Gastrocnemius medialis (tissue), 4 donors: Measurements from ENCODE around the gene NCBP1. TPM values are rescaled to one million over a fixed set of nuclear protein-coding genes. Genes with fewer than 3 reads are reported as not detected.

Experiments used
- ATAC-seq, 2 donors: fragments of 150-250 bp; one replicate each; pipeline ENCODE4 v1.9.1; 2016
- DNase-seq, 2 donors: peaks; one replicate each; pipeline ENCODE4 v3.0.0-alpha.2; 2019
- H3K27ac ChIP-seq, 4 donors: fragments of 200-600 bp; sonication (generic); 1 replicate in 1 of 4; 2 replicates in 3 of 4; pipeline ENCODE4 v1.5.1; 2016 to 2018; ENCODE audit warnings: mild to moderate bottlenecking in 2 of 4, moderate library complexity in 1 of 4
- H3K27me3 ChIP-seq, 3 donors: fragments of 200-600 bp; sonication (generic) in 2 of 3; 1 replicate in 1 of 3; 2 replicates in 2 of 3; pipeline versions ENCODE4 v1.5.1 to v1.6.0; 2016 to 2019; ENCODE audit warnings: mild to moderate bottlenecking in 1 of 3, moderate library complexity in 1 of 3
- H3K36me3 ChIP-seq, 2 donors: fragments of 200-600 bp; sonication (generic) in 1 of 2; one replicate each; pipeline ENCODE4 v1.5.1; 2017 to 2018
- H3K4me1 ChIP-seq, 2 donors: fragments of 200-600 bp; sonication (generic) in 1 of 2; one replicate each; pipeline ENCODE4 v1.5.1; 2016 to 2017; ENCODE audit warnings: mild to moderate bottlenecking in 2 of 2
- H3K4me3 ChIP-seq, 4 donors: fragments of 200-600 bp; sonication (generic) in 3 of 4; 1 replicate in 1 of 4; 2 replicates in 3 of 4; pipeline ENCODE4 v1.5.1; 2016 to 2019; ENCODE audit warnings: mild to moderate bottlenecking in 2 of 4
- H3K9me3 ChIP-seq, 3 donors: fragments of 200-600 bp; sonication (generic) in 2 of 3; 1 replicate in 1 of 3; 2 replicates in 2 of 3; pipeline ENCODE4 v1.5.1; 2016 to 2019
- CTCF ChIP-seq, 5 experiments: fragments of 450-650 bp in 3 of 5; fragments of 200-600 bp in 2 of 5; sonication (generic) in 2 of 5; IDR thresholded peaks in 4 of 5; conservative IDR thresholded peaks in 1 of 5; 1 replicate in 4 of 5; 2 replicates in 1 of 5; pipeline ENCODE4 v1.5.1; 2016 to 2019; ENCODE audit warnings: antibody characterized with exemption in 5 of 5, mild to moderate bottlenecking in 3 of 5, moderate library complexity in 3 of 5
- POLR2A ChIP-seq, 2 donors: fragments of 450-650 bp; IDR thresholded peaks; one replicate each; pipeline ENCODE4 v1.6.1; 2017; ENCODE audit warnings: antibody characterized with exemption in 2 of 2, mild to moderate bottlenecking in 2 of 2, moderate library complexity in 2 of 2
- in situ Hi-C, 4 donors: fragments of 200-750 bp; cut with MboI; loops; one replicate each; pipeline versions ENCODE4 v1.15.0 to v1.8.0; 2017; ENCODE audit warnings: low sequenced_read_pairs in 4 of 4
- intact Hi-C: fragments of 100-400 bp; cut with DNase I; formaldehyde crosslinking; loops from one replicate; pipeline ENCODE4 v1.15.1; 2023; ENCODE audit warnings: low total_unique reads
- total RNA-seq, 4 donors: library from RNA; depleted of rRNA; stranded (reverse); fragments of >200 nt; gene quantifications; one replicate each; pipeline versions ENCODE4 v1.1.0 to v1.2.3, GENCODE V29; 2016

Gene NCBP1
- total RNA-seq, 4 donors from 2014 or later, result 8.2 to 17.2 (median 15.7) TPM

GRCh38 chr9:97665742-97666141 is 32.1 kb downstream of the NCBP1 start:
- no peak for TF ChIP-seq POLR2A (IDR thresholded peaks at IDR 0.05)
- no peak for TF ChIP-seq CTCF (IDR thresholded peaks at IDR 0.05 in 4 of 5, conservative IDR thresholded peaks at IDR 0.05 in 1 of 5)
- H3K4me3 ChIP-seq, result no peak overlapping the region
- H3K27ac ChIP-seq, result no peak overlapping the region
- in situ Hi-C loops, result no loop called here
- H3K27me3 ChIP-seq, result no peaks in the 10 kb centered on the region
- no peak for DNase-seq
- peaks cover 0 to 95% of the 10 kb centered on the region in 2 donors for H3K36me3 ChIP-seq
- no peak for ATAC-seq
- intact Hi-C loops, result no loop called here
- no peaks in the 10 kb centered on the region for H3K4me1 ChIP-seq
- H3K9me3 ChIP-seq, result no peaks in the 10 kb centered on the region

GRCh38 chr9:97666907-97667686 is 33.5 kb downstream of the NCBP1 start:
- Histone ChIP-seq H3K36me3 (peaks cover 0 to 97% of the 10 kb centered on the region in 2 donors), H3K27ac (no peak overlapping the region), H3K4me1 (no peaks in the 10 kb centered on the region), H3K4me3 (no peak overlapping the region), H3K9me3 (no peaks in the 10 kb centered on the region), H3K27me3 (no peaks in the 10 kb centered on the region)
- no peak for DNase-seq
- TF ChIP-seq POLR2A (IDR thresholded peaks at IDR 0.05) (no peak), CTCF (IDR thresholded peaks at IDR 0.05 in 4 of 5, conservative IDR thresholded peaks at IDR 0.05 in 1 of 5) (no peak)
- ATAC-seq, result no peak
- intact Hi-C loops, result no loop called here
- in situ Hi-C loops, result no loop called here

- Histone ChIP-seq H3K36me3 (peaks cover 0 to 100% of the 10 kb centered on the region in 2 donors), H3K4me1 (no peaks in the 10 kb centered on the region), H3K27me3 (no peaks in the 10 kb centered on the region), H3K4me3 (no peak overlapping the region), H3K27ac (no peak overlapping the region), H3K9me3 (no peaks in the 10 kb centered on the region)
- intact Hi-C loops (no loop called here), in situ Hi-C loops (no loop called here)
- no peak for ATAC-seq
- no peak for DNase-seq
- TF ChIP-seq CTCF (IDR thresholded peaks at IDR 0.05 in 4 of 5, conservative IDR thresholded peaks at IDR 0.05 in 1 of 5), result no peak
- no peak for TF ChIP-seq POLR2A (IDR thresholded peaks at IDR 0.05)
Measured at GRCh38 chr9:97668485-97668884, 34.9 kb downstream of the NCBP1 start.

- Histone ChIP-seq H3K4me1 (no peaks in the 10 kb centered on the region), H3K9me3 (no peaks in the 10 kb centered on the region), H3K4me3 (no peak overlapping the region), H3K27me3 (no peaks in the 10 kb centered on the region), H3K36me3 (peaks cover 2 to 99% of the 10 kb centered on the region in 2 donors), H3K27ac (no peak overlapping the region)
- intact Hi-C loops, result no loop called here
- ATAC-seq (no peak), DNase-seq (no peak)
- TF ChIP-seq POLR2A (IDR thresholded peaks at IDR 0.05) (no peak), CTCF (IDR thresholded peaks at IDR 0.05 in 4 of 5, conservative IDR thresholded peaks at IDR 0.05 in 1 of 5) (no peak)
- in situ Hi-C loops, result no loop called here
Measured at GRCh38 chr9:97670586-97670985, 37.0 kb downstream of the NCBP1 start.
